MM.1S (cell line): ENCODE results near the gene TREML4.

Experiments used
- DNase-seq: peaks from one replicate; pipeline ENCODE4 v3.0.0-alpha.2; 2015
- H2AFZ ChIP-seq: fragments of 300-600 bp; sonication (generic); 2 replicates; pipeline ENCODE4 v1.6.0; 2016; ENCODE audit warnings: antibody characterized with exemption, low read length
- H3F3A ChIP-seq: fragments of 300-600 bp; sonication (generic); 2 replicates; pipeline ENCODE4 v1.6.1; 2016; ENCODE audit warnings: mild to moderate bottlenecking, antibody characterized with exemption, low read length, moderate library complexity, mixed read lengths; ENCODE audit not compliant: insufficient read depth
- H3K27ac ChIP-seq: fragments of 300-600 bp; sonication (generic); 2 replicates; pipeline ENCODE4 v1.5.1; 2016; ENCODE audit warnings: mild to moderate bottlenecking, low read length
- H3K27me3 ChIP-seq: fragments of 300-600 bp; sonication (generic); replicated peaks from 2 replicates; pipeline ENCODE4 v1.6.0; 2016; ENCODE audit warnings: low read length; ENCODE audit not compliant: insufficient read depth
- H3K36me3 ChIP-seq: fragments of 300-600 bp; sonication (generic); replicated peaks from 2 replicates; pipeline ENCODE4 v1.6.1; 2016; ENCODE audit warnings: mild to moderate bottlenecking, low read length, mixed read lengths; ENCODE audit not compliant: insufficient read depth
- H3K4me1 ChIP-seq: fragments of 300-600 bp; sonication (generic); 2 replicates; pipeline ENCODE4 v1.6.1; 2016; ENCODE audit warnings: low read length, mixed read lengths
- H3K4me2 ChIP-seq: fragments of 300-600 bp; sonication (generic); 2 replicates; pipeline ENCODE4 v1.6.0; 2016; ENCODE audit warnings: low read depth, low read length
- H3K4me3 ChIP-seq: fragments of 300-600 bp; sonication (generic); 2 replicates; pipeline ENCODE4 v1.5.1; 2016; ENCODE audit warnings: low read length, mixed read lengths
- H3K79me2 ChIP-seq: fragments of 300-600 bp; sonication (generic); 2 replicates; pipeline ENCODE4 v1.6.1; 2016; ENCODE audit warnings: mixed run types, low read length, mixed read lengths
- H3K9ac ChIP-seq: fragments of 300-600 bp; sonication (generic); 2 replicates; pipeline ENCODE4 v1.6.1; 2016; ENCODE audit warnings: low read length, mixed read lengths
- H3K9me2 ChIP-seq: fragments of 300-600 bp; sonication (generic); replicated peaks from 2 replicates; pipeline ENCODE4 v1.6.1; 2016; ENCODE audit warnings: mild to moderate bottlenecking, low read length, mixed read lengths; ENCODE audit not compliant: insufficient read depth
- H3K9me3 ChIP-seq: fragments of 300-600 bp; sonication (generic); replicated peaks from 2 replicates; pipeline ENCODE4 v1.6.1; 2016; ENCODE audit warnings: mild to moderate bottlenecking, low read length, mixed read lengths; ENCODE audit not compliant: insufficient read depth
- H4K20me1 ChIP-seq: fragments of 300-600 bp; sonication (generic); 2 replicates; pipeline ENCODE4 v1.6.1; 2016; ENCODE audit warnings: mild to moderate bottlenecking, low read length, moderate library complexity, mixed read lengths; ENCODE audit not compliant: insufficient read depth
- EZH2 ChIP-seq: fragments of 300-600 bp; sonication (generic); optimal IDR thresholded peaks from 2 replicates; pipeline ENCODE3; 2017; ENCODE audit warnings: low read depth, mild to moderate bottlenecking, antibody characterized with exemption, low read length, mixed read lengths
- EZH2phosphoT487 ChIP-seq: fragments of 300-600 bp; sonication (generic); IDR thresholded peaks from 2 replicates; pipeline ENCODE4 v1.6.1; 2018; ENCODE audit warnings: antibody characterized with exemption, low read length
- TF ChIP-seq, protein P1 (sequence below): fragments of 300-600 bp; sonication (generic); IDR thresholded peaks from 2 replicates; pipeline ENCODE4 v1.5.1; 2016; ENCODE audit warnings: antibody characterized with exemption, low read length, mixed read lengths

Gene TREML4

DNA sequence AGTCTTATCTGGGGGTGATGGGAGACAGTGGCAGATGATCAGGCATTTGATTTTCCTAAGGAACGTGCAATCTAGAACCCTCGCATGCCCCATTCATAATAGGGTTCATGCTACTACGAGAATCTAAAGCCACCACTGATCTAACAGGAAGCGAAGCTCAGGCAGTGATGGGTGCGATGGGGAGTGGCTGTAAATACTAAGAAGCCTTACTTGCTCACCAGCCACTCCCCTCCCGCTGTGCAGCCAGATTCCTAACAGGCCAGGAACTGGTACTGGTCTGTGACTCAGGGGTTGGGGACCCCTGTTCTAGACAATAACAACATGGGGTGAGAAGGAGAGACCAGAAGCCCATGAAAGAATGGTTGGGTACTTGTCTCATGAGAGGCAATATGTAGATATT, 4.5 kb downstream of the TREML4 start:
- no peak for DNase-seq
- no peak overlapping the region for H3K4me2 ChIP-seq
- no peaks in the 10 kb centered on the region for H3K4me1 ChIP-seq
- no peak overlapping the region for H3K27ac ChIP-seq
- no peaks in the 10 kb centered on the region for H3K9me3 ChIP-seq
- no peaks in the 10 kb centered on the region for H4K20me1 ChIP-seq
- no peak overlapping the region for H3K9ac ChIP-seq
- H3K79me2 ChIP-seq: no peaks in the 10 kb centered on the region
- no peaks in the 10 kb centered on the region for H3K27me3 ChIP-seq
- H3F3A ChIP-seq: no peaks in the 10 kb centered on the region
- no peak overlapping the region for H3K4me3 ChIP-seq
- TF ChIP-seq, protein P1, sequence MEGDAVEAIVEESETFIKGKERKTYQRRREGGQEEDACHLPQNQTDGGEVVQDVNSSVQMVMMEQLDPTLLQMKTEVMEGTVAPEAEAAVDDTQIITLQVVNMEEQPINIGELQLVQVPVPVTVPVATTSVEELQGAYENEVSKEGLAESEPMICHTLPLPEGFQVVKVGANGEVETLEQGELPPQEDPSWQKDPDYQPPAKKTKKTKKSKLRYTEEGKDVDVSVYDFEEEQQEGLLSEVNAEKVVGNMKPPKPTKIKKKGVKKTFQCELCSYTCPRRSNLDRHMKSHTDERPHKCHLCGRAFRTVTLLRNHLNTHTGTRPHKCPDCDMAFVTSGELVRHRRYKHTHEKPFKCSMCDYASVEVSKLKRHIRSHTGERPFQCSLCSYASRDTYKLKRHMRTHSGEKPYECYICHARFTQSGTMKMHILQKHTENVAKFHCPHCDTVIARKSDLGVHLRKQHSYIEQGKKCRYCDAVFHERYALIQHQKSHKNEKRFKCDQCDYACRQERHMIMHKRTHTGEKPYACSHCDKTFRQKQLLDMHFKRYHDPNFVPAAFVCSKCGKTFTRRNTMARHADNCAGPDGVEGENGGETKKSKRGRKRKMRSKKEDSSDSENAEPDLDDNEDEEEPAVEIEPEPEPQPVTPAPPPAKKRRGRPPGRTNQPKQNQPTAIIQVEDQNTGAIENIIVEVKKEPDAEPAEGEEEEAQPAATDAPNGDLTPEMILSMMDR: no peak
- no peak for TF ChIP-seq EZH2
- no peak for TF ChIP-seq EZH2phosphoT487
- H3K36me3 ChIP-seq: no peaks in the 10 kb centered on the region
- H3K9me2 ChIP-seq: no peaks in the 10 kb centered on the region
- H2AFZ ChIP-seq: no peak overlapping the region

DNA sequence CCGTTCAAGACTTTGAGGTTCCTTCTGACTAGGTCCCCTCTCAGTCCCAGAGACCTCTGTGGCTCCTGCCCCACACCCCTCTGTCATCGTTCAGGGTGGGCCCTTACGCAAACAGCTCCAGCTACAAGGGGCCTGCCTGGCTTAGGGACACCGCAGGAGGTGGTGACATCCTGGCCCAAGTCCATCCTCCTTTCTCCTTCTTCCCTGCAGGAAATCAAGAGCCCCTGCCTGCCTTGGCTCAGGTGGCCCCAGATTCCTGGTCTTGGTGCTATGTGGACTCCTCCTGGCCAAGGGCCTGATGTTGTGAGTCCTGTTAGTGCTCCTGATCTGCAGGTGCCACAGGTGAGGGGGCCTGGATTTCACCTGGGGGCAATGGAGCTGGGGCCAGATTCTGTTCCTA, 8.1 kb downstream of the TREML4 start:
- no peaks in the 10 kb centered on the region for H3K27me3 ChIP-seq
- H2AFZ ChIP-seq: no peak overlapping the region
- H4K20me1 ChIP-seq: no peaks in the 10 kb centered on the region
- H3K36me3 ChIP-seq: no peaks in the 10 kb centered on the region
- H3K9me2 ChIP-seq: no peaks in the 10 kb centered on the region
- DNase-seq: no peak
- no peak overlapping the region for H3K27ac ChIP-seq
- H3K9ac ChIP-seq: no peak overlapping the region
- no peaks in the 10 kb centered on the region for H3K4me1 ChIP-seq
- no peak overlapping the region for H3K4me3 ChIP-seq
- no peaks in the 10 kb centered on the region for H3K79me2 ChIP-seq
- H3K9me3 ChIP-seq: no peaks in the 10 kb centered on the region
- TF ChIP-seq, protein P1: no peak
- TF ChIP-seq EZH2phosphoT487 (no peak), EZH2 (no peak)
- H3F3A ChIP-seq: no peaks in the 10 kb centered on the region
- no peak overlapping the region for H3K4me2 ChIP-seq

DNA sequence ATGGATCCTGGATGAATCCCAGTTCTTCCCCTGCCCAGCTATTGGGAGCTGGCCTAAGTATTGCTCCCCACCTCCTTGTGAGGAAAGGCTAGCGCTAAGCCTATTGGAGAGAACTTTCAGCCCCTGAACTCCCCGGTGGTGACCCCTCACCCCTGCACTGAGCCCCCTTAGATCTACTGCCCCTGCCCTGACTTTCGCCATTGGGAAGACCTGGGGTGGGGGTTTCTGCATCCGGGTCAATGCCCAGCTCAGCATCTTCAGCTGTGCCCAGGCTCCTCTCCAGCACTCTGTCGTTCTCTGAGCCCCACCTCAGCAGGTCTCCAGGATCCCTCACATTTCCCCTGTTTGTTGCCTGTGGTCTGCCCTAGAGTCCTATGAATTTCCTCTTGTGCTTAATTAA, 9.0 kb downstream of the TREML4 start:
- no peaks in the 10 kb centered on the region for H3F3A ChIP-seq
- H3K9ac ChIP-seq: no peak overlapping the region
- no peak overlapping the region for H3K4me2 ChIP-seq
- no peaks in the 10 kb centered on the region for H3K9me2 ChIP-seq
- DNase-seq: no peak
- H3K27me3 ChIP-seq: no peaks in the 10 kb centered on the region
- no peaks in the 10 kb centered on the region for H3K36me3 ChIP-seq
- no peaks in the 10 kb centered on the region for H3K79me2 ChIP-seq
- TF ChIP-seq EZH2phosphoT487 (no peak), EZH2 (no peak)
- TF ChIP-seq, protein P1: no peak
- H3K27ac ChIP-seq: no peak overlapping the region
- no peaks in the 10 kb centered on the region for H4K20me1 ChIP-seq
- H2AFZ ChIP-seq: no peak overlapping the region
- no peaks in the 10 kb centered on the region for H3K9me3 ChIP-seq
- H3K4me3 ChIP-seq: no peak overlapping the region
- peaks cover 6% of the 10 kb centered on the region for H3K4me1 ChIP-seq
